ENCODE results near the gene DHRS9. TPM values are rescaled to one million over a fixed set of nuclear protein-coding genes. Genes with fewer than 3 reads are reported as not detected.

Gene DHRS9
- polyA plus RNA-seq, 2 of the 4 experiments (the other 2 are of a cell fraction): 0.19 to 0.25 TPM

GRCh38 chr2:169029341-169029740, 40.0 kb upstream of the DHRS9 start (continued):
- TF ChIP-seq CHD2 (IDR thresholded peaks at IDR 0.05; ENCODE audit: low read length, partially characterized antibody): no peak
- TF ChIP-seq KDM1A (IDR thresholded peaks at IDR 0.05; ENCODE audit: low read depth): no peak
- no peak for TF ChIP-seq RCOR1 (IDR thresholded peaks at IDR 0.05; ENCODE audit: low read depth, low read length)
- TF ChIP-seq CHD4 (IDR thresholded peaks at IDR 0.05; ENCODE audit: borderline replicate concordance): no peak
- no peak for TF ChIP-seq REST (IDR thresholded peaks at IDR 0.05)

GRCh38 chr2:169031202-169031601, 38.2 kb upstream of the DHRS9 start, which contains the start of gene ABCB11:
Gene ABCB11 (minus strand): TSS chr2:169031324. CDS start chr2:169018125, 13,199 bp downstream.
- TF ChIP-seq RNF2 (IDR thresholded peaks at IDR 0.05; ENCODE audit: borderline replicate concordance, low read depth) (no peak), TFCP2L1 (CRISPR knock-in tag; IDR thresholded peaks at IDR 0.05) (no peak), E2F6 (IDR thresholded peaks at IDR 0.05; ENCODE audit: borderline replicate concordance, low read depth) (no peak), BHLHE40 (IDR thresholded peaks at IDR 0.05; ENCODE audit: low read depth, low read length) (no peak), KDM5A (IDR thresholded peaks at IDR 0.05) (no peak), CEBPB (IDR thresholded peaks at IDR 0.05) (no peak)
- H3K27ac ChIP-seq: no peak within 1 kb of the TSS
- no peak for ATAC-seq
- CTCF ChIA-PET: interaction anchor here (1.4 to 1.5 kb wide), 2 partner anchors 10 to 79 kb away, joined by 4 read pairs; no protein-coding TSS in a partner anchor
- H3K4me2 ChIP-seq: no peak within 1 kb of the TSS
- POLR2A ChIA-PET: no interaction called here
- no peak for FAIRE-seq
- no peaks in the 10 kb centered on the region for H3K9me3 ChIP-seq
- WGBS (ENCODE audit: missing lambda C conversion rate): 48% methylated on average over 3 of the region's 3 CpGs
- DNase-seq (ENCODE audit: low read depth in 1 of 2, low spot score in 1 of 2): no peak
- 0 out of 3 replicates have a peak, but pooled peaks cover 6% of the 10 kb centered on the region for H3K4me1 ChIP-seq
- no peak within 1 kb of the TSS for H3K4me3 ChIP-seq

GRCh38 chr2:169034256-169034655, 35.1 kb upstream of the DHRS9 start:
- no peak for FAIRE-seq
- 17% methylated on average over 1 of the region's 1 CpG for WGBS (ENCODE audit: missing lambda C conversion rate)
- no peak overlapping the region for H3K4me2 ChIP-seq

More at GRCh38 chr2:169034256-169034655, 35.1 kb upstream of the DHRS9 start:
- peak in 1 of 2 experiments; percentile 42 for DNase-seq (ENCODE audit: low read depth in 1 of 2, low spot score in 1 of 2)
- TF ChIP-seq BHLHE40 (IDR thresholded peaks at IDR 0.05; ENCODE audit: low read depth, low read length): no peak
- TF ChIP-seq TP53 (CRISPR knock-in tag; IDR thresholded peaks at IDR 0.05): no peak
- no peak for TF ChIP-seq NFE2L2 (conservative IDR thresholded peaks at IDR 0.05; ENCODE audit: low read length)
- no peak for TF ChIP-seq POLR2A (IDR thresholded peaks at IDR 0.05; ENCODE audit: low read length)
- no peak for TF ChIP-seq PHF8 (IDR thresholded peaks at IDR 0.05; ENCODE audit: borderline replicate concordance, low read depth)
- no peak for TF ChIP-seq MAFK (IDR thresholded peaks at IDR 0.05; ENCODE audit: partially characterized antibody)
- no peak for TF ChIP-seq CTCF (IDR thresholded peaks at IDR 0.05)
- TF ChIP-seq MYC (IDR thresholded peaks at IDR 0.05; ENCODE audit: borderline replicate concordance, low read length): no peak
- TF ChIP-seq FOSB (CRISPR knock-in tag; IDR thresholded peaks at IDR 0.05): no peak
- H3K27ac ChIP-seq: no peak overlapping the region
- no peaks in the 10 kb centered on the region for H3K9me3 ChIP-seq
- H3K4me3 ChIP-seq: no peak overlapping the region
- ATAC-seq: 0 out of 6 replicates have a peak, but pooled peaks of 1 of the 2 experiments have one; percentile 39
- ChIA-PET POLR2A (no interaction called here), CTCF (interaction anchor here (3.3 kb wide), 1 partner anchor 75 kb away, joined by 12 read pairs; no protein-coding TSS in a partner anchor)
- H3K4me1 ChIP-seq: peaks cover 11% of the 10 kb centered on the region; the same call in 2 of the 3 replicates
